ENCODE results near the gene CAMSAP3.

The CAMSAP3 gene, protein sequence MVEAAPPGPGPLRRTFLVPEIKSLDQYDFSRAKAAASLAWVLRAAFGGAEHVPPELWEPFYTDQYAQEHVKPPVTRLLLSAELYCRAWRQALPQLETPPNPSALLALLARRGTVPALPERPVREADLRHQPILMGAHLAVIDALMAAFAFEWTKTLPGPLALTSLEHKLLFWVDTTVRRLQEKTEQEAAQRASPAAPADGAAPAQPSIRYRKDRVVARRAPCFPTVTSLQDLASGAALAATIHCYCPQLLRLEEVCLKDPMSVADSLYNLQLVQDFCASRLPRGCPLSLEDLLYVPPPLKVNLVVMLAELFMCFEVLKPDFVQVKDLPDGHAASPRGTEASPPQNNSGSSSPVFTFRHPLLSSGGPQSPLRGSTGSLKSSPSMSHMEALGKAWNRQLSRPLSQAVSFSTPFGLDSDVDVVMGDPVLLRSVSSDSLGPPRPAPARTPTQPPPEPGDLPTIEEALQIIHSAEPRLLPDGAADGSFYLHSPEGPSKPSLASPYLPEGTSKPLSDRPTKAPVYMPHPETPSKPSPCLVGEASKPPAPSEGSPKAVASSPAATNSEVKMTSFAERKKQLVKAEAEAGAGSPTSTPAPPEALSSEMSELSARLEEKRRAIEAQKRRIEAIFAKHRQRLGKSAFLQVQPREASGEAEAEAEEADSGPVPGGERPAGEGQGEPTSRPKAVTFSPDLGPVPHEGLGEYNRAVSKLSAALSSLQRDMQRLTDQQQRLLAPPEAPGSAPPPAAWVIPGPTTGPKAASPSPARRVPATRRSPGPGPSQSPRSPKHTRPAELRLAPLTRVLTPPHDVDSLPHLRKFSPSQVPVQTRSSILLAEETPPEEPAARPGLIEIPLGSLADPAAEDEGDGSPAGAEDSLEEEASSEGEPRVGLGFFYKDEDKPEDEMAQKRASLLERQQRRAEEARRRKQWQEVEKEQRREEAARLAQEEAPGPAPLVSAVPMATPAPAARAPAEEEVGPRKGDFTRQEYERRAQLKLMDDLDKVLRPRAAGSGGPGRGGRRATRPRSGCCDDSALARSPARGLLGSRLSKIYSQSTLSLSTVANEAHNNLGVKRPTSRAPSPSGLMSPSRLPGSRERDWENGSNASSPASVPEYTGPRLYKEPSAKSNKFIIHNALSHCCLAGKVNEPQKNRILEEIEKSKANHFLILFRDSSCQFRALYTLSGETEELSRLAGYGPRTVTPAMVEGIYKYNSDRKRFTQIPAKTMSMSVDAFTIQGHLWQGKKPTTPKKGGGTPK

DNA sequence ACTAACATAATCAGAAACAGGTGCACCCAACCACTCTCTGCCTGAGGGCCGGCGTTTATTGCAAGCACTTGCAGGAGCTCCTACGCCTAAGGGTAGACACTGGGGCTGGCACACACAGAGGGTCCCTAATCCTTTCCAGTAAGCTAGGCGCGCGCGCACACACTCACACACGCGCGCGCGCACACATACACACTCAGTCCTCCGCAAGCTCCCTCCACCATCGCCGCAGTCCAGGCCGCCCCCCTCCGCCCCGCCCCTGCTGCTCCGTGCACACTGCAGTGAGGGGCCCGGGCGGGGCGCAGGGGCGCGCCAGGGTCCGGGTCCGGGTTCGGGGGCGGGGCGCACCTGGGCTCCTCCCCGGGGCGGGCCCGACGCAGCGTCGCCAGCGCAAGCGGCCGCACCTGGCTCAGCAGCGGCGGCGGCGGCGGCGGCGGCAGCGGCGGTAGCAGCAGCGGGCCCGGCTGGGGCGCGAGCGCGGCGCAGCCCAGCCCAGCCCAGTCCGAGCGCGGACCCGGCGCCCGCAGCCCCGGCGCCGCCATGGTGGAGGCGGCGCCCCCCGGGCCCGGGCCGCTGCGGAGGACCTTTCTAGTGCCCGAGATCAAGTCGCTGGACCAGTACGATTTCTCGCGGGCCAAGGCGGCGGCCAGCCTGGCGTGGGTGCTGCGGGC is at the start of gene CAMSAP3:
CAMSAP3 (plus strand) TSS at position 398 of the 668 bp plus-strand sequence; CDS start at position 538, 140 bp downstream.
- peak; percentile 15 for DNase-seq

DNA sequence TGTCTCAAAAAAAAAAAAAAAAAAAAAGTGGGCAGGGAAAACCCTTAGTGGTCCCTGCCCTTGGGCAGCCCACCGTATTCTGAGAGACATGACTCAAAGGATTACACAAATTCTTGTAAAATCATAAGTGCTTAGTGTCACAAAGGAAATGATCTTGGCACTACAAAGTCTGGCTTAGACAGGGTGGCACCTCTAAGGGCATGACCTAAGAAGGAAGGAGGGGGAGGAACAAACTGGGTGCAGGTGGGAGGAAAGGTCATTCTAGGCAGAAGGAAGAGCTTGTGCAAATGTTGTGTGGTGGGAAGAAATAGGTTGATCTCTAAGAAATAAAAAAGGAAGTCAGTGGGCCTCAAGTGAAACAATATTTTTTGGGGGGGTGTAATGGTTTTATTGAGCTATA is 49.8 kb upstream of the CAMSAP3 start:
- no peak for DNase-seq

DNA sequence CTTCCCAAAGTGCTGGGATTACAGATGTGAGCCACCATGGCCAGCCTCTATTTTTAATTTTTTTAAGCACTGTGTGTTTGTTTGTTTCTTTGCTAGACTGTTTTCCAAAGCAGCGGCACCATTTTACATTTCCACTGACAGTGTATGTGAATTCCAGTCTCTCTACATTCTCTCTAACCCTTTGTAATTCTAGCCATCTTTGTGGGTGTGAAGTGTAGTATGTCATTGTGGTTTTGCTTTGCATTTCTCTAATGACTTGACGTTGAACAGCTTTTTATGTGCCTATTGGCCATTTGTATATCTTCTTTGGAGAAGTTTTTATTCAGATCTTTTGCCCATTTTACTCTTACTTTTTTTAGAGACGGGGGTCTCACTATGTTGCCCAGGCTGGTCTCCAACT is 48.5 kb upstream of the CAMSAP3 start:
- no peak for DNase-seq

DNA sequence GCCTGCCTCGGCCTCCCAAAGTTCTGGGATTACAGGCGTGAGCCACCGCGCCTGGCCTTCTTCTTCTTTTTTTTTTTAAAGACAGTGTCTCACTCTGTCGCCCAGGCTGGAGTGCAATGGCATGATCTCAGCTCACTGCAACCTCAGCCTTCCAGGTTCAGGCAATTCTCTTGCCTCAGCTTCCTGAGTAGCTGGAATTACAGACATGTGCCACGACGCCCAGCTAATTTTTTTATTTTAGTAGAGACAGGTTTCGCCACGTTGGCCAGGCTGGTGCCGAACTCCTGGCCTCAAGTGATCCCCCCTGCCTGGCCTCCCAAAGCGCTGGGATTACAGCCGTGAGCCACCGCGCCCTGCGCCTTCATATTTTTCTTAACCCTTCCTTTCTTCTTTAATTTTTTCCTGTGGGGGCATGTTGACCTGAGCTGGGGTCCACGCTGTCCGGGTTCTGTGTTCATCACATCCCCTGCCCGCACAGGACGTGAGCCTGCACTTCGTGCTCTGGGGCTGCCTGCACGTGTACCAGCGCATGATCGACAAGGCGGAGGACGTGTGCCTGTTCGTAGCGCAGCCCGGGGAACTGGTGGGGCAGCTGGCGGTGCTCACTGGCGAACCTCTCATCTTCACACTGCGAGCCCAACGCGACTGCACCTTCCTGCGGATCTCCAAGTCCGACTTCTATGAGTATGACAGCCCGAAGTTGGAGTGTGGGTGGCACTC is 46.1 kb upstream of the CAMSAP3 start:
- no peak for DNase-seq

DNA sequence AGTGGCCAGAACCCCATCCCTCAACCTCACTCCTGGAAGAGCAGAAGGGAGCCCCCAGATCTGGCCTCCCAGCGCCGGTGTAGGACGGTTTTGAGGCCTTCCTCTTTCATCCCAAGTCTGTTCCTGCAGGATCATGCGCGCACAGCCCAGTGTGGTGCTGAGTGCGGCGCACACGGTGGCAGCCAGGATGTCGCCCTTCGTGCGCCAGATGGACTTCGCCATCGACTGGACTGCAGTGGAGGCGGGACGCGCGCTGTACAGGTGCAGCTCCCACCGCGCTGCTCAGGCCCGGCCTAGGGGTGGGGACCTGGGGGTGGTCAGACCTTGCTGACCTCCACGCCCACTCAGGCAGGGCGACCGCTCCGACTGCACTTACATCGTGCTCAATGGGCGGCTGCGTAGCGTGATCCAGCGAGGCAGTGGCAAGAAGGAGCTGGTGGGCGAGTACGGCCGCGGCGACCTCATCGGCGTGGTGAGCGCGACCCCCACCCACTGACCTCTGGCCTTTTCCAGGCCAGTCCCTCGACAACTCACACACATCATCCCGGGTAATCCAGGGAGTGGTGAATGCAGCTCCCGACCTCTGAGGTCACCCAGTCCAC is 45.4 kb upstream of the CAMSAP3 start:
- no peak for DNase-seq

DNA sequence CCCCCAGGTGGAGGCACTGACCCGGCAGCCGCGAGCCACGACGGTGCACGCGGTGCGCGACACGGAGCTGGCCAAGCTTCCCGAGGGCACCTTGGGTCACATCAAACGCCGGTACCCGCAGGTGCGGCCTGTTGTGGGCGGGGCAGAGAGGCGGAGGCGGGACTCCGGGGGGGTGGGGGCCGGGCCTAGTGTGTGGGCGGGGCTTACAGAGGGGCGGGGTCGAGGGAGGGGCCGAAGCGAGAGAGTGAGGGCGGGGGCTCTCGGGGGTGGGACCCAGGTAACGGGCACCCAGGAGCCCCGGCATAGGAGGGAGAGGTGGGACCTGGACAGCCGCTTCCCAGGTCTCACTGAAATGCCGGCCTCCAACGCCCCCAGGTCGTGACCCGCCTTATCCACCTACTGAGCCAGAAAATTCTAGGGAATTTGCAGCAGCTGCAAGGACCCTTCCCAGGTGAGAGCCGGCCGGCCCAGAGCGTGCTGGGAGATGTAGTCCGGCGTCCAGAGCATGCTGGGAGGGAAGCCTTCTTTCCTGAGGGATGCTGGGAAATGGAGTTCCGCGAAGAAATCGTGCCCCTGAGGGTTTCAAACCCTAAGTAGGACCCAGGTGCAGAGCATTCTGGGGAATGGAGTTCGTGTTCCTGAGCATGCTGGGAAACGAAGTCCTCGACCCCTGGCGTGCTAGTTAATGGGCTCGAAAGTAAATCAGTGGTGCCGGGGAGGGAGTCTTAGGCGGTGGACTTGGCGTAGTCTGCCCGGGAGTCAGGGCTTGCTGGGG is 44.5 kb upstream of the CAMSAP3 start:
- DNase-seq, result no peak

DNA sequence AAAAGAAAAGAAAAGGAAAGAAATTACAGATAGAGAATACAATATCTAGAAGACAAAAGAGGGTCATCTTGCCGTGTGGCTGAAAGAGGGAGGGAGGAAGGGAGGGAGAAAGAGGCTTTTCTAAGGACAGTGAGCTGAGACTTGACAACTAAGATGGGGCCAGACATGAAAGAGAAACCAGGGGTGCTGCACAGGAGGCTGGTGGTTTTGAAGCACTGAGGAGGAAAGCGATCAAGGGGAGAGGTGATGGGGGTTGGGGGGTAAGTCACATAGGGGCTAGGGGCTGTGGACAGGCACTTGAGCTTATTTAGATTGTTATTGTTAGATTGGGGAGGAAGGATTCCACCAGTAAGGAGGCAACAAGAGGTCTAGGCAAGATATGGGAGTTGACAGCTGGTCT is 42.9 kb upstream of the CAMSAP3 start:
- DNase-seq, result no peak

DNA sequence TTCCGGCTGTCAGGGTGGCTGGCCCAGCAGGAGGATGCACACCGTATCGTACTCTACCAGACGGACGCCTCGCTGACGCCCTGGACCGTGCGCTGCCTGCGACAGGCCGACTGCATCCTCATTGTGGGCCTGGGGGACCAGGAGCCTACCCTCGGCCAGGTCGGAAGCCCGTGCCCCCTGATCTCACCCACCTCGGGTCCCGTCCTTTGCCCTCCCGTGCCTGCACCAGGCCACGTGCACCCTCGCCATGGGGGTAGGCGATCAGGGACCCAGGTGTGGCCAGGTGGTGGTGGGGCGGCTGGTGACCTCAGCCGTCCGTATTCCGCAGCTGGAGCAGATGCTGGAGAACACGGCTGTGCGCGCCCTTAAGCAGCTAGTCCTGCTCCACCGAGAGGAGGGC is 41.1 kb upstream of the CAMSAP3 start:
- no peak for DNase-seq

DNA sequence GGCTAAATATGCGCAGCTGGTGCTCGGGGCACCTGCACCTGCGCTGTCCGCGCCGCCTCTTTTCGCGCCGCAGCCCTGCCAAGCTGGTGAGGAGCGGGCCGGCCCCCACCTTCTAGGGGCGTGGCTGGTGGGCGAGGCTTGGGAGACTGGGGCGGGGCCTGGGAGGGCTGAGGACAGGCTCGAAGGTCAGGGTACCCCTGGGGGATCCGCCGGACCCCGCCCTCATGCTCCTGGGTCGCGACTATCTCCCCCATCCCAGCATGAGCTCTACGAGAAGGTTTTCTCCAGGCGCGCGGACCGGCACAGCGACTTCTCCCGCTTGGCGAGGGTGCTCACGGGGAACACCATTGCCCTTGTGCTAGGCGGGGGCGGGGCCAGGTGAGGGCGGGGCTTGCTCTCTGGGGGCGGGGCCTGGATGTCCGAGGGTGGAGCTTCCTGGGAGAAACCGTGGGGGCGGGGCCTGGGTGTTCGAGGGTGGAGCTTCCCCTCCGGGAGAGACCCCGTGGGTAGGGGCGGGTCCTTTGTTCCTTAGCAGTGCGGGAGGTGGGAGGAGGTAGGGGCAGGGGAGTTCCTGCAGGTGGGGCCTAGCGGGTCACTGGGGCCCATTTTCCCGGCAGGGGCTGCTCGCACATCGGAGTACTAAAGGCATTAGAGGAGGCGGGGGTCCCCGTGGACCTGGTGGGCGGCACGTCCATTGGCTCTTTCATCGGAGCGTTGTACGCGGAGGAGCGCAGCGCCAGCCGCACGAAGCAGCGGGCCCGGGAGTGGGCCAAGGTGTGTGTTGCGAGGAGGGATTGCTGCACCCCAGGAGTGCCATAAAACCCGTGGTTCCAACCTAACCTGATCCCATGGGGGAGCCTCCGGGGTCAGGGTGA is 40.4 kb upstream of the CAMSAP3 start:
- DNase-seq, result no peak

DNA sequence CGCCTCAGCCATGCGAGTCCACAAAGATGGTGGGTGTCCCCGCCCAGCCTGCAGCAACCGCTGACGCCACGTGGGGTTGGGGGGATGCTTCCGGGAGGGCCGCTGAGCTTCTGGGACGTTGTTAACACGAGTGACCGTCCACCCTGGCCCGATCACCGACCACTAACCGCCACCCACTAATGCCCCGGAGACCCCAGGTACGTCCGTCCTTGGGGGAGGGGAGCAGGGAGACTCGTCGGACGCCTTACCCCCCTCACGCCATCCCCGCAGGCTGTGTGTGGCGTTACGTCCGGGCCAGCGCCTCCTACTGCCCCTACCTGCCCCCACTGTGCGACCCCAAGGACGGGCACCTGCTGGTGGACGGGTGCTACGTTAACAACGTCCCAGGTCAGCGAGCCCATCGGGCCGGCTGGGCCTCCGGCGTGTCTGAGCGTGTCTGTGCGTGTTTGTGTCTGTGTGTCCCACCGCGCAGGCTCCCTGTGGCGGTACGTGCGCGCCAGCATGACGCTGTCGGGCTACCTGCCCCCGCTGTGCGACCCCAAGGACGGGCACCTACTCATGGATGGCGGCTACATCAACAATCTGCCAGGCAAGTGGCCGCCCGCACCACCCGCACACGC is 38.9 kb upstream of the CAMSAP3 start:
- no peak for DNase-seq

DNA sequence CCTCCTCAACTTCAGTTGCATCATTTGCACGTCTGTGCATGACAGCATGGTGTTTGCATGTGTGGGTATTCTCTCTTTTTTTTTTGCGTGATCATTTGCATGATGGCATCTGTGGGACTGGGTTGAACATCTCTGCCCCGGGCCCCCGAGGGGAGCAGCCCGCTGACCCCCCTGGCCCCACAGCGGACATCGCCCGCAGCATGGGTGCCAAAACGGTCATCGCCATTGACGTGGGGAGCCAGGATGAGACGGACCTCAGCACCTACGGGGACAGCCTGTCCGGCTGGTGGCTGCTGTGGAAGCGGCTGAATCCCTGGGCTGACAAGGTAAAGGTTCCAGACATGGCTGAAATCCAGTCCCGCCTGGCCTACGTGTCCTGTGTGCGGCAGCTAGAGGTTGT is 37.0 kb upstream of the CAMSAP3 start:
- DNase-seq, result no peak

DNA sequence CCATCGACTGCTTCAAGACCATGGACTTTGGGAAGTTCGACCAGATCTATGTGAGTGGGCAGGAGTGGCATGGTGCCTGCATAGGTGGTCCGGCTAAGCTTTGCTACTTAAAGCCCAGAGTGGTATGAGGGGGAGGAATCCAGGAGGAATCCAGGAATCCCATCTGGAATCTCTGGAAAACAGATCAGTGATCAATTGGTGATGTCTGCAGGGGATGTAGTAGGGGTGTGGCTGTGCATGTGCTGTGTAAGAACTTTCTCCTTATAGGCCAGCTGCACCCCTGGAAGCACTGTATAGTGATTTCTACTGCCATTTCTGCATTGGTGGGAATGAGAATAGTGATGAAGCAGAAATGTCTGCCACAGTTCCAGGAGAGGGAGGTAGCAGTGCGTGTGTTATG is 36.6 kb upstream of the CAMSAP3 start:
- no peak for DNase-seq

DNA sequence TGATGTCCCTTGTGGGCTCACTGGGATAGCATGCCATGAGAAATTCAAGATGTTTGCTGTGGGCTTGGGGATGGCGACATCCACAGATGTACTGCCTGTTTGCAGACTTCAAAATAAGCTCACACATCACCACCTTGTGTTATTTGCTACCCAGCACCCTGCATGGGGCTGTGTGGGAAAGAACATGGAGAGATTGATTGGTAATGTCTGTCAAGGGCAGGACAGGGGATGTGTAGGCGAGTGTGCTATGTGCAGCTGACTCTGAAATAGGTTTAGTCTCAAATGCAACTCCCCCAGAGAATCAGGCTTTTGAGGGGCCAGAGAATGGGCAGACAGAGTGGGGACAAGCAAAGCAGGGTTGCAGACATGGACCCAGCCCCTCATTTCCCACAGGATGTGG is 35.4 kb upstream of the CAMSAP3 start:
- no peak for DNase-seq

DNA sequence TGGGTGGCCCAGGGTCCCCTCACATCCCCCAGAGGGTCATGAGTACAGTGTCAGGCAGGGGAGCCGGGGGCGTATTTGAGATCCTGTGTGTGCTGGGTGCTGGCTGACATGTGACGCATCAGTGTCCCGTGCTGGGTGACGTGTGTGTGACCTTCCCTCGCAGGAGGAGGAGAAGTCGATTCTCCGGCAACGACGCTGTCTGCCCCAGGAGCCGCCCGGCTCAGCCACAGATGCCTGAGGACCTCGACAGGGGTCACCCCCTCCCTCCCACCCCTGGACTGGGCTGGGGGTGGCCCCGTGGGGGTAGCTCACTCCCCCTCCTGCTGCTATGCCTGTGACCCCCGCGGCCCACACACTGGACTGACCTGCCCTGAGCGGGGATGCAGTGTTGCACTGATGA is 34.3 kb upstream of the CAMSAP3 start:
- DNase-seq, result no peak

DNA sequence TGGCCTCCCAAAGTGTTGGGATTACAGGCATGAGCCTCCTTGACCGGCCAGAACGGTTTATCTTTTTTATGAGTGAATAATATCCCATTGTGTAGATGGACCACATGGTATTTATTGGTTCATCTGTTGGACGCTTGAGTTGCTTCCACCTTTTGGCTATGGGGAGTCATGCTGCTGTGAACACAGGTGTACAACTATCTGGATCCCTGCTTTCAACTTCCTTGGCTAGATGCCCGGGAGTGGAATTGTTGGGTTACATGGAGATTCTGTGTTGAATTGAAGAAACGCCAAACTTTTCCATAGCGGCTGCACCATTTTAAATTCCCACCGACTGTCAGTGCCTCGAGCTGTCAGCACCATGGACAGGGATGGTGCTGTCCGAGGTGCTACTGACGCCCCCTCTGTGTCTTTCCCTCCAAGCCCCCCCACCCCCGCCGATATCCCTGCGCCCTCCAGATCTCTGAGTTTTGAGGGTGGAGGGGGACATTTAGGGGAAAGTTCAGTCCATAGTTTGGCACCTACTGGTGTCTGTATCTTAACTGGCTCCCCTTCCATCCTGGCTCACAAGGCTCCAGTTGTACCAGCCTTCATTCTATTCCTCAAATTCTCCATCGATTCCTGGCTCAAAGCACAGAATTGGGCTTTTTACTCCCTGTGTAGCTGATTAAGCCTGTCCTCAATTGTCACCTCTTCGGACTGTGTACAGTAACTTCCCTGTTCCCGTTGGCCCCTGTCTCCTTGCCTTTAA is 32.8 kb upstream of the CAMSAP3 start:
- no peak for DNase-seq

DNA sequence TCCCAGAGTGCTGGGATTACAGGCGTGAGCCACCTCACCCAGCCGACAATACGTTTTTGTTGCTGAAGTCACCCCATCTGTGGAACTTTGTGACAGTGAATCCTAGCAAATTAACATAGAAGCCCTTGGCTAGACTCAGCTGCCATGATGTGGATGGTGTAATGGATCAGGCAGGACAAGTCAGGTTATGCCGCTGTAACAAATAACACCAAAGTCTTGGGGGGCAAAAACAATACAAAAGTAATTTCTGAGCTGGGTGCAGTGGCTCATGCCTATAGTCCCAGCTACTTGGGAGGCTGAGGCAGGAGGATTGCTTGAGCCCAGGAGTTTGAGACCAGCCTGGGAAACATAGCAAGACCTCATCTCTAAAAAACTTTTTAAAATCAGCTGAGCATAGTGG is 30.8 kb upstream of the CAMSAP3 start:
- no peak for DNase-seq

DNA sequence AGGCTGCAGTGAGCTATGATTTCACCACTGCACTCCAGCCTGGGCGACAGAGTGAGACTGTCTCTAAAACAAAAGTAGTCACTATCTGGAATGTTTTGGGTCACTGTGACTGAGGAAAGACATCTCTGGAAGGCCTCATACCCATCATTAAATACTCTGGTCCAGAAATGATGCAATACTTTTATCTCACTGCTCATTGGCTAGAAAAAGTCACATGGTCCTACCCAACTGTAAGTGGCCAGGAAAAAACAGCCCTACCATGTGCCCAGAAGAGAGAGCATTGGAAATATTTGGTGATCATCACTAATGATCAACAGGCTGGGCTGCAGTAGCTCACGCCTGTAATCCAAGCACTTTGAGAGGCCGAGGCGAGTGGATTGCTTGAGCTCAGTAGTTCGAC is 30.3 kb upstream of the CAMSAP3 start:
- DNase-seq, result no peak

DNA sequence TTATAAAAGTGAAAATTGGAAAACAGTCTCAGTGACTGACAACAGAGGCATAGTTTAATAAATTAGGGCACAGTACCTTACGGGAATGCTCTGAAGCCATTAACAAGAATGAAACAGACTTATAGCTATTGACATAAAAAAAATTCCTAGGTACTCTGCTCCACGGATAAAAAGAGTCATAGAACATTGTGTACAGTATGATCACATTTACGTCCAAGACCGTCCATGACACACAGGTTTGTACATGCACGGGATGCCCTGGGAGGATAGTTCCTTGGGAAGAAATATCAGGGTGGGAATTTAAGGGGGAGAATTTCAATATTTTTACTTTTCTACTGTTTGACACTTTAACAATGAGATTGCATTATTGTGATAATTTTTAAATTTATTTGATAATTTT is 24.9 kb upstream of the CAMSAP3 start:
- no peak for DNase-seq
